Common myeloid progenitor, CD34-positive (primary cell): Measurements from ENCODE around the gene B3GLCT.

Experiments
- CTCF ChIA-PET: fragments of 350-600 bp; sonication (Branson Sonifier 250); formaldehyde crosslinking; loops from one replicate; lab custom pipeline; 2021; ENCODE audit warnings: antibody characterized with exemption; lab: Charles Lee
- POLR2A ChIA-PET: fragments of 350-600 bp; sonication (Branson Sonifier 250); formaldehyde crosslinking; loops from one replicate; lab custom pipeline; 2021; ENCODE audit warnings: antibody characterized with exemption; lab: Charles Lee
- DNase-seq, 3 donors: peaks; one replicate each; pipeline versions ENCODE4 v3.0.0 to v3.0.0-alpha.2; 2013
- H3K27ac ChIP-seq, 2 experiments: 1 replicate in 1 of 2; 2 replicates in 1 of 2; pipeline ENCODE4 v1.7.0; 2013; ENCODE audit warnings: inconsistent platforms in 2 of 2, low read length in 2 of 2, mild to moderate bottlenecking in 2 of 2, low read depth in 1 of 2, moderate library complexity in 1 of 2; ENCODE audit not compliant: severe bottlenecking in 2 of 2, insufficient read depth in 1 of 2, poor library complexity in 1 of 2
- H3K27me3 ChIP-seq, 5 experiments: replicated peaks in 2 of 5; 1 replicate in 3 of 5; 2 replicates in 2 of 5; pipeline versions ENCODE4 v1.6.1 to v1.7.0; 2013; ENCODE audit warnings: low read length in 4 of 5, mild to moderate bottlenecking in 2 of 5, moderate library complexity in 2 of 5, inconsistent platforms in 1 of 5; ENCODE audit not compliant: insufficient read depth in 5 of 5, control insufficient read depth in 4 of 5
- H3K36me3 ChIP-seq, 4 experiments: 1 replicate in 2 of 4; 2 replicates in 2 of 4; pipeline versions ENCODE4 v1.6.1 to v1.7.0; 2013; ENCODE audit warnings: low read length in 3 of 4, control low read depth in 1 of 4, mild to moderate bottlenecking in 1 of 4; ENCODE audit not compliant: control insufficient read depth in 4 of 4, insufficient read depth in 4 of 4
- H3K4me1 ChIP-seq, 4 experiments: 1 replicate in 3 of 4; 2 replicates in 1 of 4; pipeline versions ENCODE4 v1.6.1 to v1.7.1; 2013; ENCODE audit warnings: low read length in 3 of 4, mild to moderate bottlenecking in 3 of 4, control low read depth in 1 of 4, inconsistent platforms in 1 of 4, moderate library complexity in 1 of 4; ENCODE audit not compliant: control insufficient read depth in 4 of 4, insufficient read depth in 4 of 4; ENCODE audit errors: control extremely low read depth in 1 of 4
- H3K4me3 ChIP-seq, 7 experiments: 1 replicate in 4 of 7; 2 replicates in 3 of 7; pipeline versions ENCODE4 v1.5.1 to v1.7.0; 2013; ENCODE audit warnings: mild to moderate bottlenecking in 7 of 7, low read length in 6 of 7, moderate library complexity in 6 of 7, inconsistent platforms in 2 of 7, low read depth in 2 of 7, control low read depth in 1 of 7; ENCODE audit not compliant: insufficient read depth in 4 of 7, control insufficient read depth in 1 of 7; ENCODE audit errors: extremely low read depth in 1 of 7
- H3K9me3 ChIP-seq, 5 experiments: 1 replicate in 4 of 5; 2 replicates in 1 of 5; pipeline versions ENCODE4 v1.6.1 to v1.7.1; 2013; ENCODE audit warnings: low read length in 4 of 5, mild to moderate bottlenecking in 2 of 5, inconsistent platforms in 1 of 5, low read depth in 1 of 5, moderate library complexity in 1 of 5; ENCODE audit not compliant: control insufficient read depth in 4 of 5, insufficient read depth in 2 of 5; ENCODE audit errors: control extremely low read depth in 1 of 5
- WGBS: methylation state at CpG from one replicate; pipeline ENCODE4 v1.1.5; 2013; ENCODE audit not compliant: insufficient coverage; 5-methylcytosine and 5-hydroxymethylcytosine counted together

Gene B3GLCT

DNA sequence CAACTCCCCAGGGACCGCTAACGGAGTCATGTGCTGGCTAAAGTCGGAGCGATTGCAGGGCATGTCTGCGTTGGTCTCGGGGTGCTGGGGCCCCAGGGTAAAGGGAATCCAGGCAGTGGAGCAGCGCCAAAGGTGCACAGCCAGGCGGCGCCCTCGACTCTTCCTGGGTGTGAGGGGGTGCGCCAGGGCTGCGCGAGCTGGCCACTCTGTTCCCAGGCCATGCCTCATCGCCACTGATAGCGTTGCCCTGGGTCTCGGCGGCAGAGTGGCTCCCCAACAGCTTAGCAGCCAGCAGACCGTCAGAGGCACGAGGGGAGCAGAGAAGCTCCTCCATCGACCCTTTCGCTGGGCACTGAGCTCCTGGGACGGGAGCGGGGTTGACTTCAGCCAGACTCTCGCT is 152.7 kb downstream of the B3GLCT start:
- no peak for DNase-seq
- Histone ChIP-seq H3K36me3 (no peaks in the 10 kb centered on the region), H3K27me3 (peaks cover 6 to 43% (median 18%) of the 10 kb centered on the region in 5 experiments)

DNA sequence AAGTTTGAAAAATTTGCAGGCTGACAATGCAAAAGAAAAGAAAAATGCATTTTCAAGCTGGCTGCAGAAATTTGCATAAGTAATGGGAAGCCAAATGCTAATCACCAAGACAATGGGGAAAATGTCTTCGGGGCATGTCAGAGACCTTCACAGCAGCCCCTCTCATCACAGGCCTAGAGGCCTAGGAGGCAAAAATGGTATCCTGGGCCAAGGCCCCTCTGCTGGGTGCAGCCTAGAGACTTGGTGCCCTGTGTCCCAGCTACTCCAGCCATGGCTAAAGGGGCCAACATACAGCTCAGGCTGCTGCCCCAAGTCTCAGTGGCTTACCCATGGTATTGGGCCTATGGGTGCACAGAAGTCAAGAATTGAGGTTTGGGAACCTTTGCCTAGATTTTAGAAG is 155.2 kb downstream of the B3GLCT start:
- POLR2A ChIA-PET = no interaction called here
- CTCF ChIA-PET = no interaction called here
- no peak overlapping the region for H3K27ac ChIP-seq

More for the DNA sequence above, 152.7 kb downstream of the B3GLCT start:
- 17% methylated on average over 24 of the region's 24 CpGs for WGBS
- ChIA-PET POLR2A (no interaction called here), CTCF (no interaction called here)
- Histone ChIP-seq H3K27ac (no peak overlapping the region), H3K9me3 (peaks cover 0 to 18% (median 12%) of the 10 kb centered on the region in 5 experiments), H3K4me3 (no peak overlapping the region), H3K4me1 (no peaks in the 10 kb centered on the region)

GRCh38 chr13:31356991-31357390 is 157.2 kb downstream of the B3GLCT start:
- no peak overlapping the region for H3K4me3 ChIP-seq
- DNase-seq = no peak
- no peaks in the 10 kb centered on the region for H3K36me3 ChIP-seq
- ChIA-PET POLR2A (no interaction called here), CTCF (no interaction called here)
- H3K9me3 ChIP-seq = peaks cover 0 to 20% (median 12%) of the 10 kb centered on the region in 5 experiments
- H3K4me1 ChIP-seq = no peaks in the 10 kb centered on the region
- H3K27ac ChIP-seq = no peak overlapping the region
- 93% methylated on average over 3 of the region's 3 CpGs for WGBS
- peaks cover 5 to 20% (median 6%) of the 10 kb centered on the region in 5 experiments for H3K27me3 ChIP-seq

More for the DNA sequence above, 155.2 kb downstream of the B3GLCT start:
- DNase-seq = no peak
- H3K4me3 ChIP-seq = no peak overlapping the region
- peaks cover 0 to 18% (median 12%) of the 10 kb centered on the region in 5 experiments for H3K9me3 ChIP-seq
- H3K4me1 ChIP-seq = no peaks in the 10 kb centered on the region
- H3K36me3 ChIP-seq = no peaks in the 10 kb centered on the region
- 100% methylated on average over 1 of the region's 1 CpG for WGBS
- H3K27me3 ChIP-seq = peaks cover 6 to 38% (median 18%) of the 10 kb centered on the region in 5 experiments

DNA sequence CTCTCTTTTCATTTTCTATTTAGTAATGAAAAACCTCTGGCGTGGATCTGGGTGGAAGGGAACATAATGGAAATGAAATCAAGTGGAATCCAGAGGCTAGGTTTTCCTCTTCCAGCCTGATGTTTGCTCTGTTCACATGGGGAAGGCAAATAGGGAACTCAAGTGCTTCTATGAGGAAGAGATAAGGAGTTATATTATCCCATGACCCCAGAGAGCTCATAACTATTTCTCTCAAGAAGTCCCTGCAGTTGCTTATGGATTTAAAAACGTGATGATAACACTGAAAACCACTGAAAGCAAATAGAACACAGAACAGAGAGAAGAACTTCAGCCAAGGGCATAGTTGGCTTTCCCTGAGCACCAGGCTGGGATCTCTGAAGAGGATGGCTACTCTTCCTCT is 157.8 kb downstream of the B3GLCT start:
- no peak overlapping the region for H3K27ac ChIP-seq
- no peak overlapping the region for H3K4me3 ChIP-seq
- 50% methylated on average over 2 of the region's 2 CpGs for WGBS
- no peaks in the 10 kb centered on the region for H3K4me1 ChIP-seq
- ChIA-PET CTCF (no interaction called here), POLR2A (no interaction called here)
- peaks cover 0 to 15% (median 11%) of the 10 kb centered on the region in 5 experiments for H3K9me3 ChIP-seq
- H3K27me3 ChIP-seq = peaks cover 2 to 14% (median 4%) of the 10 kb centered on the region in 5 experiments
- no peak for DNase-seq
- H3K36me3 ChIP-seq = no peaks in the 10 kb centered on the region

- H3K4me1 ChIP-seq = no peaks in the 10 kb centered on the region
- H3K4me3 ChIP-seq = no peak overlapping the region
- ChIA-PET CTCF (no interaction called here), POLR2A (no interaction called here)
- no peak overlapping the region for H3K27ac ChIP-seq
- peaks cover 0 to 11% (median 2%) of the 10 kb centered on the region in 5 experiments for H3K9me3 ChIP-seq
- no peaks in the 10 kb centered on the region for H3K27me3 ChIP-seq
- DNase-seq = no peak
- no peaks in the 10 kb centered on the region for H3K36me3 ChIP-seq
- WGBS = 100% methylated on average over 1 of the region's 1 CpG
Measured at GRCh38 chr13:31361673-31362072, 161.9 kb downstream of the B3GLCT start.

- WGBS = 76% methylated on average over 4 of the region's 4 CpGs
Measured at GRCh38 chr13:31365630-31366029, 165.9 kb downstream of the B3GLCT start.

GRCh38 chr13:31367410-31367809 is 167.6 kb downstream of the B3GLCT start:
- Histone ChIP-seq H3K27ac (no peak overlapping the region), H3K9me3 (peaks cover 0 to 15% (median 2%) of the 10 kb centered on the region in 5 experiments), H3K4me3 (no peak overlapping the region), H3K36me3 (no peaks in the 10 kb centered on the region), H3K4me1 (no peaks in the 10 kb centered on the region), H3K27me3 (peaks cover 0 to 2% (median 0%) of the 10 kb centered on the region in 5 experiments)
- DNase-seq = no peak
- CTCF ChIA-PET = no interaction called here
- WGBS = 100% methylated on average over 1 of the region's 2 CpGs
- POLR2A ChIA-PET = no interaction called here

More at GRCh38 chr13:31365630-31366029, 165.9 kb downstream of the B3GLCT start:
- DNase-seq = no peak
- no peaks in the 10 kb centered on the region for H3K36me3 ChIP-seq
- peaks cover 0 to 2% (median 0%) of the 10 kb centered on the region in 5 experiments for H3K27me3 ChIP-seq
- peaks cover 0 to 15% (median 2%) of the 10 kb centered on the region in 5 experiments for H3K9me3 ChIP-seq
- no peak overlapping the region for H3K27ac ChIP-seq
- ChIA-PET CTCF (interaction anchor here (1.2 kb wide), 1 partner anchor 40 kb away, joined by 3 read pairs; no protein-coding TSS in a partner anchor), POLR2A (no interaction called here)
- H3K4me3 ChIP-seq = no peak overlapping the region
- H3K4me1 ChIP-seq = no peaks in the 10 kb centered on the region
